ENCODE data around the gene ATP11B. TPM values are rescaled to one million over a fixed set of nuclear protein-coding genes. Genes with fewer than 3 reads are reported as not detected.
A peak's percentile ranks its signal among the peaks of the same experiment; 100 is the strongest.

ATP11B gene
- total and polyA plus RNA-seq, 5 donors from 2014 or later: 26.8 to 151 (median 39.5) TPM

- no peaks in the 10 kb centered on the region for H3K9me3 ChIP-seq (ENCODE audit: control insufficient read depth in 2 of 2, low read length in 2 of 2)
- Mint-ChIP-seq H3K36me3 (peaks cover 25% of the 10 kb centered on the region), H3K27me3 (no peaks in the 10 kb centered on the region), H3K9me3 (no peaks in the 10 kb centered on the region), H3K4me3 (no peak overlapping the region), H3K4me1 (peaks cover 6 to 19% (median 8%) of the 10 kb centered on the region in 4 donors), H3K27ac (peak overlapping the region in 1 of 3 donors; percentile 67)
- H3K27me3 ChIP-seq (ENCODE audit: control insufficient read depth, insufficient read depth, low read length): no peaks in the 10 kb centered on the region
- H3K4me3 ChIP-seq (ENCODE audit: low read depth, low read length): no peak overlapping the region
- ATAC-seq (ENCODE audit: low read depth in 2 of 2) (no peak), DNase-seq (no peak)
- H3K4me1 ChIP-seq (ENCODE audit: control insufficient read depth, insufficient read depth, low read length, poor library complexity, severe bottlenecking): no peaks in the 10 kb centered on the region
- no peak overlapping the region for H3K27ac ChIP-seq (ENCODE audit: insufficient read depth, low read length, poor library complexity, severe bottlenecking)
- H3K36me3 ChIP-seq (ENCODE audit: control insufficient read depth, insufficient read depth, low read length): peaks cover 48% of the 10 kb centered on the region
These were observed 112.3 kb downstream of the ATP11B start for GRCh38 chr3:182905623-182906022.

- Histone ChIP-seq H3K27ac (ENCODE audit: insufficient read depth, low read length, poor library complexity, severe bottlenecking) (no peak overlapping the region), H3K36me3 (ENCODE audit: control insufficient read depth, insufficient read depth, low read length) (peaks cover 48% of the 10 kb centered on the region), H3K27me3 (ENCODE audit: control insufficient read depth, insufficient read depth, low read length) (no peaks in the 10 kb centered on the region), H3K4me3 (ENCODE audit: low read depth, low read length) (no peak overlapping the region), H3K9me3 (ENCODE audit: control insufficient read depth in 2 of 2, low read length in 2 of 2) (no peaks in the 10 kb centered on the region), H3K4me1 (ENCODE audit: control insufficient read depth, insufficient read depth, low read length, poor library complexity, severe bottlenecking) (peaks cover 3% of the 10 kb centered on the region)
- DNase-seq (no peak), ATAC-seq (ENCODE audit: low read depth in 2 of 2) (no peak)
- peaks cover 25% of the 10 kb centered on the region for H3K36me3 Mint-ChIP-seq
- peak overlapping the region in 1 of 3 donors; percentile 67 for H3K27ac Mint-ChIP-seq
- no peak overlapping the region for H3K4me3 Mint-ChIP-seq
- peaks cover 8 to 22% (median 11%) of the 10 kb centered on the region in 4 donors for H3K4me1 Mint-ChIP-seq
- H3K27me3 Mint-ChIP-seq: no peaks in the 10 kb centered on the region
- H3K9me3 Mint-ChIP-seq: no peaks in the 10 kb centered on the region
These were observed 112.7 kb downstream of the ATP11B start for GRCh38 chr3:182906036-182906435.

- Mint-ChIP-seq H3K4me3 (no peak overlapping the region), H3K27ac (no peak overlapping the region)
- H3K36me3 ChIP-seq (ENCODE audit: control insufficient read depth, insufficient read depth, low read length): peaks cover 40% of the 10 kb centered on the region
These were observed 115.2 kb downstream of the ATP11B start for GRCh38 chr3:182908471-182908870.

GRCh38 chr3:182909318-182910040 lies 116.2 kb downstream of the ATP11B start:
- peak overlapping the region in 1 of 3 donors; percentile 41 for H3K27ac Mint-ChIP-seq
- peaks cover 7% of the 10 kb centered on the region for H3K36me3 Mint-ChIP-seq
- DNase-seq (peak in 2 of 3 donors; percentile 11 to 38), ATAC-seq (ENCODE audit: low read depth in 2 of 2) (no peak)
- Histone ChIP-seq H3K36me3 (ENCODE audit: control insufficient read depth, insufficient read depth, low read length) (peaks cover 34% of the 10 kb centered on the region), H3K27ac (ENCODE audit: insufficient read depth, low read length, poor library complexity, severe bottlenecking) (no peak overlapping the region), H3K4me3 (ENCODE audit: low read depth, low read length) (no peak overlapping the region), H3K4me1 (ENCODE audit: control insufficient read depth, insufficient read depth, low read length, poor library complexity, severe bottlenecking) (peaks cover 24% of the 10 kb centered on the region), H3K9me3 (ENCODE audit: control insufficient read depth in 2 of 2, low read length in 2 of 2) (no peaks in the 10 kb centered on the region), H3K27me3 (ENCODE audit: control insufficient read depth, insufficient read depth, low read length) (no peaks in the 10 kb centered on the region)
- no peaks in the 10 kb centered on the region for H3K27me3 Mint-ChIP-seq
- no peaks in the 10 kb centered on the region for H3K9me3 Mint-ChIP-seq
- peaks cover 32 to 52% (median 40%) of the 10 kb centered on the region in 4 donors for H3K4me1 Mint-ChIP-seq
- no peak overlapping the region for H3K4me3 Mint-ChIP-seq

More at GRCh38 chr3:182908471-182908870, 115.2 kb downstream of the ATP11B start:
- Mint-ChIP-seq H3K27me3 (no peaks in the 10 kb centered on the region), H3K9me3 (no peaks in the 10 kb centered on the region), H3K4me1 (peaks cover 25 to 43% (median 32%) of the 10 kb centered on the region in 4 donors), H3K36me3 (peaks cover 13% of the 10 kb centered on the region)
- ATAC-seq (ENCODE audit: low read depth in 2 of 2): no peak
- no peak for DNase-seq
- Histone ChIP-seq H3K27me3 (ENCODE audit: control insufficient read depth, insufficient read depth, low read length) (no peaks in the 10 kb centered on the region), H3K9me3 (ENCODE audit: control insufficient read depth in 2 of 2, low read length in 2 of 2) (no peaks in the 10 kb centered on the region), H3K27ac (ENCODE audit: insufficient read depth, low read length, poor library complexity, severe bottlenecking) (no peak overlapping the region), H3K4me1 (ENCODE audit: control insufficient read depth, insufficient read depth, low read length, poor library complexity, severe bottlenecking) (peaks cover 15% of the 10 kb centered on the region), H3K4me3 (ENCODE audit: low read depth, low read length) (no peak overlapping the region)

GRCh38 chr3:182910936-182911781 lies 117.9 kb downstream of the ATP11B start:
- Mint-ChIP-seq H3K9me3 (no peaks in the 10 kb centered on the region), H3K36me3 (peaks cover 6% of the 10 kb centered on the region), H3K27me3 (no peaks in the 10 kb centered on the region), H3K27ac (peak overlapping the region; percentile 61 to 96 (median 78)), H3K4me1 (peaks cover 39 to 63% (median 50%) of the 10 kb centered on the region in 4 donors), H3K4me3 (peak overlapping the region in 3 of 4 donors; percentile 24 to 73 (median 51))
- H3K4me1 ChIP-seq (ENCODE audit: control insufficient read depth, insufficient read depth, low read length, poor library complexity, severe bottlenecking): peaks cover 32% of the 10 kb centered on the region
- no peak overlapping the region for H3K27ac ChIP-seq (ENCODE audit: insufficient read depth, low read length, poor library complexity, severe bottlenecking)
- H3K36me3 ChIP-seq (ENCODE audit: control insufficient read depth, insufficient read depth, low read length): peaks cover 23% of the 10 kb centered on the region
- DNase-seq (peak in 1 of 3 donors; percentile 76), ATAC-seq (ENCODE audit: low read depth in 2 of 2) (peak in 1 of 2 donors; percentile 52)
- no peaks in the 10 kb centered on the region for H3K27me3 ChIP-seq (ENCODE audit: control insufficient read depth, insufficient read depth, low read length)
- no peaks in the 10 kb centered on the region for H3K9me3 ChIP-seq (ENCODE audit: control insufficient read depth in 2 of 2, low read length in 2 of 2)
- peak overlapping the region; percentile 8 for H3K4me3 ChIP-seq (ENCODE audit: low read depth, low read length)

- peak overlapping the region; percentile 61 to 96 (median 78) for H3K27ac Mint-ChIP-seq
- no peak overlapping the region for H3K4me3 ChIP-seq (ENCODE audit: low read depth, low read length)
- H3K4me1 Mint-ChIP-seq: peaks cover 41 to 64% (median 50%) of the 10 kb centered on the region in 4 donors
- H3K9me3 ChIP-seq (ENCODE audit: control insufficient read depth in 2 of 2, low read length in 2 of 2): no peaks in the 10 kb centered on the region
- no peak overlapping the region for H3K27ac ChIP-seq (ENCODE audit: insufficient read depth, low read length, poor library complexity, severe bottlenecking)
- H3K36me3 ChIP-seq (ENCODE audit: control insufficient read depth, insufficient read depth, low read length): peaks cover 17% of the 10 kb centered on the region
- no peaks in the 10 kb centered on the region for H3K9me3 Mint-ChIP-seq
- peaks cover 32% of the 10 kb centered on the region for H3K4me1 ChIP-seq (ENCODE audit: control insufficient read depth, insufficient read depth, low read length, poor library complexity, severe bottlenecking)
- H3K27me3 ChIP-seq (ENCODE audit: control insufficient read depth, insufficient read depth, low read length): no peaks in the 10 kb centered on the region
- H3K4me3 Mint-ChIP-seq: peak overlapping the region in 2 of 4 donors; percentile 51 to 73
- peaks cover 5% of the 10 kb centered on the region for H3K36me3 Mint-ChIP-seq
- ATAC-seq (ENCODE audit: low read depth in 2 of 2) (no peak), DNase-seq (no peak)
- no peaks in the 10 kb centered on the region for H3K27me3 Mint-ChIP-seq
These were observed 118.4 kb downstream of the ATP11B start for GRCh38 chr3:182911782-182912111.

GRCh38 chr3:182912474-182912873 lies 119.2 kb downstream of the ATP11B start:
- H3K27ac Mint-ChIP-seq: peak overlapping the region; percentile 61 to 96 (median 78)
- Histone ChIP-seq H3K4me1 (ENCODE audit: control insufficient read depth, insufficient read depth, low read length, poor library complexity, severe bottlenecking) (peaks cover 32% of the 10 kb centered on the region), H3K27me3 (ENCODE audit: control insufficient read depth, insufficient read depth, low read length) (no peaks in the 10 kb centered on the region), H3K9me3 (ENCODE audit: control insufficient read depth in 2 of 2, low read length in 2 of 2) (no peaks in the 10 kb centered on the region), H3K27ac (ENCODE audit: insufficient read depth, low read length, poor library complexity, severe bottlenecking) (no peak overlapping the region), H3K36me3 (ENCODE audit: control insufficient read depth, insufficient read depth, low read length) (peaks cover 13% of the 10 kb centered on the region), H3K4me3 (ENCODE audit: low read depth, low read length) (no peak overlapping the region)
- DNase-seq (no peak), ATAC-seq (ENCODE audit: low read depth in 2 of 2) (no peak)
- H3K27me3 Mint-ChIP-seq: no peaks in the 10 kb centered on the region
- no peaks in the 10 kb centered on the region for H3K9me3 Mint-ChIP-seq
- H3K36me3 Mint-ChIP-seq: peaks cover 9% of the 10 kb centered on the region
- peaks cover 41 to 67% (median 49%) of the 10 kb centered on the region in 4 donors for H3K4me1 Mint-ChIP-seq
- H3K4me3 Mint-ChIP-seq: no peak overlapping the region
